T1000 (cell line): ENCODE data around the gene TCP1.
"Not testable (repeated sequence)": the region's sequence is repeated elsewhere in the genome, so short reads cannot be mapped to it uniquely, and the experiment has no call there.

Experiments
- DNase-seq: peaks from one replicate; lab custom pipeline; 2025; ENCODE audit warnings: mixed read lengths; lab: John Stamatoyannopoulos, UW

The TCP1 gene

GRCh38 chr6:159789377-159790148 lies at the start of gene TCP1:
TCP1 (minus strand) TSS chr6:159789602; CDS start chr6:159789468, 134 bp downstream.
- DNase-seq, result peak; percentile 95

GRCh38 chr6:159838020-159838744 lies 48.8 kb upstream of the TCP1 start:
- no peak for DNase-seq

GRCh38 chr6:159837511-159837910 lies 48.1 kb upstream of the TCP1 start:
- DNase-seq, result no peak

GRCh38 chr6:159836718-159837490 lies 47.5 kb upstream of the TCP1 start:
- DNase-seq, result no peak

GRCh38 chr6:159833997-159834603 lies 44.7 kb upstream of the TCP1 start:
- DNase-seq, result no peak

- DNase-seq, result no peak
Observed at GRCh38 chr6:159833556-159833955, 44.2 kb upstream of the TCP1 start.

GRCh38 chr6:159832946-159833345 lies 43.5 kb upstream of the TCP1 start:
- no peak for DNase-seq

- no peak for DNase-seq
Observed at GRCh38 chr6:159831373-159831679, 41.9 kb upstream of the TCP1 start.

- no peak for DNase-seq
Observed at GRCh38 chr6:159830501-159831372, 41.3 kb upstream of the TCP1 start.

GRCh38 chr6:159829526-159829925 lies 40.1 kb upstream of the TCP1 start:
- DNase-seq, result no peak

- no peak for DNase-seq
Observed at GRCh38 chr6:159828074-159828473, 38.7 kb upstream of the TCP1 start.

GRCh38 chr6:159826968-159827647 lies 37.7 kb upstream of the TCP1 start:
- no peak for DNase-seq

- DNase-seq, result no peak
Observed at GRCh38 chr6:159826004-159826403, 36.6 kb upstream of the TCP1 start.

- not testable (repeated sequence) for DNase-seq
Observed at GRCh38 chr6:159824690-159825089, 35.3 kb upstream of the TCP1 start.

- no peak for DNase-seq
Observed at GRCh38 chr6:159823953-159824352, 34.6 kb upstream of the TCP1 start.

- DNase-seq, result no peak
Observed at GRCh38 chr6:159821726-159822125, 32.3 kb upstream of the TCP1 start.

GRCh38 chr6:159821122-159821521 lies 31.7 kb upstream of the TCP1 start:
- DNase-seq, result no peak

GRCh38 chr6:159819932-159820640 lies 30.7 kb upstream of the TCP1 start:
- no peak for DNase-seq

GRCh38 chr6:159819098-159819497 lies 29.7 kb upstream of the TCP1 start:
- no peak for DNase-seq
